BLaER1 (cell line): ENCODE data around the gene IRF2.

Experiments used
- H3K27ac ChIP-seq: shearing (Covaris generic); formaldehyde crosslinking; 2 replicates; pipeline ENCODE4 v1.8.1; 2022
- H3K27me3 ChIP-seq: shearing (Covaris generic); formaldehyde crosslinking; 2 replicates; pipeline ENCODE4 v1.8.1; 2022
- H3K36me3 ChIP-seq: shearing (Covaris generic); formaldehyde crosslinking; 2 replicates; pipeline ENCODE4 v1.8.1; 2022
- H3K4me1 ChIP-seq: shearing (Covaris generic); formaldehyde crosslinking; 2 replicates; pipeline ENCODE4 v1.8.1; 2022
- H3K4me2 ChIP-seq: shearing (Covaris generic); formaldehyde crosslinking; 2 replicates; pipeline ENCODE4 v1.8.1; 2022
- H3K4me3 ChIP-seq: shearing (Covaris generic); formaldehyde crosslinking; 2 replicates; pipeline ENCODE4 v1.8.1; 2022
- H3K9ac ChIP-seq: shearing (Covaris generic); formaldehyde crosslinking; 2 replicates; pipeline ENCODE4 v1.8.1; 2022
- H3K9me3 ChIP-seq: shearing (Covaris generic); formaldehyde crosslinking; 2 replicates; pipeline ENCODE4 v1.8.1; 2022
- H4K20me1 ChIP-seq: shearing (Covaris generic); formaldehyde crosslinking; 2 replicates; pipeline ENCODE4 v1.8.1; 2022
- Cebpa-rat ChIP-seq: shearing (Covaris generic); IDR thresholded peaks from 2 replicates; pipeline ENCODE4 v1.8.1; 2022

IRF2 gene

DNA sequence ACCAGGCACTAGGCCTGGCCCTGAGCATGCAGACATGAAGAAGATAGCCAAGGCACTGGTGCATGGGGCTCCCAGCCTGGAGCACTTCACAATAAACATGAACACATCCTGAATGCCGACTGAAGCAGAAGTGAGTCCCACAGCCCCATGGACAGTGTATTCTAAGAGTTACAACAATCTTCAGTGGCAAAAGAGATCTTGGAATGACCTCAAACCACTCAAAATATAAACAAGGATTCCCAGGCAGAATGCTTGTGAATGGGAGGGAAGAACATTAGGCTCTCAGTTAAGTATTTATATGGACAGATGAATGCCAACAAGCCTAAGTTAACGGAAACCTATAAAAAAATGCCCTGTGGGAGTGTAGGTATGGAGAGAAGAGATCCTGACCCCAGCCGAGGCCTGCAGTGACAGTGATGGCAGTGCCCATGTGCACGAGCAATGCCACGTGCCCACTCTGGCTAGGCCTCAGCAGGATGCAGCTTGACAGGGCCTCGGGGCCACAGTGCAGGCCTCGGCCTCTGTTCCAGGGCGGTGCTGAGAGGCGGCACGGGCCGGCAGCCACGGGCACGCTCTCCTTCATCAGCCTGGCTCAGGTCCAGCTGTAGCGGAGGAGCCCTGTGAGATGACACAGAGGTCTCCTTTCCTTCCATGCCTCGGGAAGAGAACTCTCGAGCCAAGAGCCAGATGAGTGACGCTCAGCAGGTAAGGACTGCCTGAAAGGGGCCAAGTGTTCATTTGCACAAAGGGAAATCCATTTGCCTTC lies 49.2 kb downstream of the IRF2 start:
- Histone ChIP-seq H3K27me3 (no peaks in the 10 kb centered on the region), H3K4me3 (no peak overlapping the region), H3K27ac (no peak overlapping the region), H4K20me1 (peaks cover 30% of the 10 kb centered on the region; the same call in 1 of the 2 replicates), H3K4me1 (peaks cover 23% of the 10 kb centered on the region), H3K36me3 (peaks cover 81% of the 10 kb centered on the region), H3K9me3 (peaks cover 17% of the 10 kb centered on the region), H3K9ac (no peak overlapping the region), H3K4me2 (no peak overlapping the region)
- no peak for TF ChIP-seq Cebpa-rat

DNA sequence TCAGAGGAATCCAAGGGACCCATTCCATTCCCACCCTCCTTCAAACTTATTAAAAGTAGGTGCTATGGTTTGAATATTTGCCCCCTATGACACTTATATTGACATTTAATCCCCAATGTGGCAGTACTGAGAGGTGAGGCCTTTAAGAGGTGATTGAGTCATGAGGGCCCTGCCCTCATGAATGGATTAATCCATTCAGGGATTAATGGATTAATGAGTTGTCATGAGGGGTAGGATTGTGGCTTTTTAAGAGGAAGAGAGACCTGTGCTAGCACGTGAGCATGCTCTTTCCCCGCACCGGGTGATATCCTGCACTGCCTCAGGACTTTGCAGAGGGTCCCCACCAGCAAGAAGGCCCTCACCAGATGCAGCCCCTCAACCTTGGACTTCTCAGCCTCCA lies 50.1 kb downstream of the IRF2 start:
- TF ChIP-seq Cebpa-rat = no peak
- H3K4me1 ChIP-seq = peaks cover 32% of the 10 kb centered on the region
- H3K9ac ChIP-seq = no peak overlapping the region
- no peaks in the 10 kb centered on the region for H3K27me3 ChIP-seq
- H4K20me1 ChIP-seq = peaks cover 21% of the 10 kb centered on the region; the same call in 1 of the 2 replicates
- H3K4me2 ChIP-seq = no peak overlapping the region
- H3K36me3 ChIP-seq = peaks cover 80% of the 10 kb centered on the region
- no peak overlapping the region for H3K27ac ChIP-seq
- peaks cover 17% of the 10 kb centered on the region for H3K9me3 ChIP-seq
- H3K4me3 ChIP-seq = no peak overlapping the region

DNA sequence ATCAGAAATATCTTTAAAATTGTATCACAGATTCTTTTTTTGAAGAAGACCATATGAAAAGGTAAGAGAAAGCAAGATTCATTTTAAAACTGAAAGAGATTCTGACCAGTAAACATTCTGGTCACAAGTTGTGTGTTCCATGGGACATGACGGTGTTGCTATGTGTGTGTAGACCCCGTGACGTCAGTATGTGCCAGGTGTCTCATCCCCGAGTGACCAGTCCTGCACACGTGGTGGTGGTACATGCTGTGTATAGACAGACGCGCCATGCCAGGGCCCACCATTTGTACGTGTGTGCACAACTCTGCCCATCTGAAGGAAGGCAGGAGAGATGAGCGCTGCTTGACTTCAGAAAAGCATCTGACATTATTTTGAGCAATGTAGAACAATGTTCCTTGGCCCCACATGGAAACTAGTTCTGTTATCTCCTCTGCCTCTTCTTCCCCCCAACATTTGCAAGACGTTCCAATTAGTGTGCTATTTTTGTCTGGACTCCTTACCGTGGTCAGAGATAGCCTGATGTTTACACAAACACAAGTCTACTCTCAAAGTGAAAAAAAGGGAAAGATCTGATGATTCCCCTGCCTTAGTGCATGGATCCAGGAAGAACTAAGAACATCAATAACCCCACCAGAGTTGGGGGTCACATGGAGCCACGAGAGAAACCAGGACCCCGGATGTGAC lies 51.2 kb downstream of the IRF2 start:
- no peak overlapping the region for H3K27ac ChIP-seq
- peaks cover 80% of the 10 kb centered on the region for H3K36me3 ChIP-seq
- peaks cover 42% of the 10 kb centered on the region for H3K4me1 ChIP-seq
- peaks cover 9% of the 10 kb centered on the region; the same call in 1 of the 2 replicates for H4K20me1 ChIP-seq
- TF ChIP-seq Cebpa-rat = no peak
- no peak overlapping the region for H3K9ac ChIP-seq
- H3K4me3 ChIP-seq = no peak overlapping the region
- no peak overlapping the region for H3K4me2 ChIP-seq
- peaks cover 17% of the 10 kb centered on the region for H3K9me3 ChIP-seq
- no peaks in the 10 kb centered on the region for H3K27me3 ChIP-seq

DNA sequence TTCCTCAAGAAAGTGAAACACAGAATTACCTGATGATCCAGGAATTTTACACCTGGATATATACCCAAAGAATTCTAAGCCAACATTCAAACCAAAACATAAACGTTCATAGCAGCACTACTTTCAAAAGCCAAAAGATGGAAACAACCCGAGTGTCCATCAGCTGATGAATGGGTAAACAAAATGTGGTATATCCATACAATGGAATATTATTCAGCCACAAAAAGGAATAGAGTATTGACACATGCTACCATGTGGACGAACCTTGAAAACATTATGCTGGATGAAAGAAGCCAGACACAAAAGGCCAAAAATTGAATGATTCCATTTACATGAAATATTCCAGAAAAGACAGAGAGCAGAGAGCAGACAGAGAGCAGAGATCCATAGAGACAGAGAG lies 52.0 kb downstream of the IRF2 start:
- no peak for TF ChIP-seq Cebpa-rat
- peaks cover 49% of the 10 kb centered on the region for H3K4me1 ChIP-seq
- peak overlapping the region; percentile 36; the same call in 1 of the 2 replicates for H3K27ac ChIP-seq
- peaks cover 7% of the 10 kb centered on the region; the same call in 1 of the 2 replicates for H4K20me1 ChIP-seq
- peak overlapping the region; percentile 74 for H3K4me2 ChIP-seq
- H3K4me3 ChIP-seq = no peak overlapping the region
- no peak overlapping the region for H3K9ac ChIP-seq
- H3K36me3 ChIP-seq = peaks cover 80% of the 10 kb centered on the region
- H3K9me3 ChIP-seq = peaks cover 17% of the 10 kb centered on the region
- H3K27me3 ChIP-seq = no peaks in the 10 kb centered on the region

DNA sequence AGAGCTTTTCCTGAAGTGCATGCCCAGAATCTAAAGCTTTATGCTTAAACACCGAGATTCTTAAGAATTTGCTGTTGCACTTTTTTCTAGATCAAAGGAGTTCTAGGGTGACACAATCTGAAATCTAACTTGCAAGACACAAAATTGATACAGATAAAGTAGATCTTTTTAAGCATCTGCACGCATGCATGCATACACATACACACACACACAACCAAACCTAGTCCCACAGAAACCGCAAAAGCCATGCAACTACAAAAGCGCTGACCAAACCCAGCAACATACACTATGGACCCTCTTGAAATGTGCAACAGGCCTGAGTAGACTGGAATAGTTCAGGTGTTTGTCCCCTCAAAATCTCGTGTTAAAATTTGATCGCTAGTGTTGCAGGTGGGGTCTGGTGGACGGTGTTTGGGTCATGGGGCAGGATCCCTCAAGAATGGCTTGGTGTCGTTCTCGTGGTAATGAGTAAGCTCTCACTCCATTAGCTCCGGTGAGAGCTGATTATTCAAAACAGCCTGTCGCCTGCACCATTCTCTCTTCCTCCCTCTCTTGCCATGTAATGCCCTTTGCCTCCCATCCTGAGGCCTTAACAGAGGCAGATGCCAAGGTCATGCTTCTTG lies 52.7 kb downstream of the IRF2 start:
- H3K27me3 ChIP-seq = no peaks in the 10 kb centered on the region
- H3K9ac ChIP-seq = peak overlapping the region; percentile 7; the same call in 1 of the 2 replicates
- peaks cover 7% of the 10 kb centered on the region; the same call in 1 of the 2 replicates for H4K20me1 ChIP-seq
- peaks cover 55% of the 10 kb centered on the region for H3K4me1 ChIP-seq
- H3K36me3 ChIP-seq = peaks cover 73% of the 10 kb centered on the region
- no peak for TF ChIP-seq Cebpa-rat
- H3K4me2 ChIP-seq = peak overlapping the region; percentile 74
- peak overlapping the region; percentile 36 for H3K27ac ChIP-seq
- H3K9me3 ChIP-seq = peaks cover 17% of the 10 kb centered on the region
- peak overlapping the region; percentile 11; the same call in 1 of the 2 replicates for H3K4me3 ChIP-seq

DNA sequence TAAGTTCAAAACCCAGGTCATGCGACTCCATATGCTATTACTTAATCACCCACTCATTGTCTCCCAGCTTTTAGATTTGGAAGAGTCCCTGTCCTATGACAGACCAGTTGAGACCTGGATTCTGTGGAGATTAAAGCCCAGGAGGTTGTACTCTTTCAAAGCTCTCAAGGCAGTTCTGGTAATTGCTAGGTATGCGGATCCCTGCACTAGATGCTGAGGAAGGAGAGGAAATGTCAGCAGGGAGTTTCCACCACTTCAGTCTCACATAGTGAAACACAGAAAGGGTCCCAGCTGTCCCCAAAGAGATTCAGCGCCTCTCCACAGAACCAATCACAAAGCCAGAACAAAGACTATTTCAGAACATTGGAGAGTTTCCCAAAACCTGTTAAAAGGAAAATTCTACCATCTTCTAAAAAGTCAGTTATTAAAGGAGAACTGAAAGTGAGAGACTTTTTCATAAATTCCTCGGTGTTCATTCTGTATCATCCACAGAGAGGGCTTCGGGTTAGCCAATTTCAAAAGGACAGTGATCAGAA lies 53.4 kb downstream of the IRF2 start:
- peak overlapping the region; percentile 74 for H3K4me2 ChIP-seq
- no peaks in the 10 kb centered on the region for H3K27me3 ChIP-seq
- H3K4me1 ChIP-seq = peaks cover 58% of the 10 kb centered on the region
- no peak for TF ChIP-seq Cebpa-rat
- peaks cover 7% of the 10 kb centered on the region; the same call in 1 of the 2 replicates for H4K20me1 ChIP-seq
- H3K4me3 ChIP-seq = peak overlapping the region; percentile 11; the same call in 1 of the 2 replicates
- H3K27ac ChIP-seq = peak overlapping the region; percentile 36; the same call in 1 of the 2 replicates
- H3K36me3 ChIP-seq = peaks cover 69% of the 10 kb centered on the region
- peak overlapping the region; percentile 7; the same call in 1 of the 2 replicates for H3K9ac ChIP-seq
- peaks cover 17% of the 10 kb centered on the region for H3K9me3 ChIP-seq

DNA sequence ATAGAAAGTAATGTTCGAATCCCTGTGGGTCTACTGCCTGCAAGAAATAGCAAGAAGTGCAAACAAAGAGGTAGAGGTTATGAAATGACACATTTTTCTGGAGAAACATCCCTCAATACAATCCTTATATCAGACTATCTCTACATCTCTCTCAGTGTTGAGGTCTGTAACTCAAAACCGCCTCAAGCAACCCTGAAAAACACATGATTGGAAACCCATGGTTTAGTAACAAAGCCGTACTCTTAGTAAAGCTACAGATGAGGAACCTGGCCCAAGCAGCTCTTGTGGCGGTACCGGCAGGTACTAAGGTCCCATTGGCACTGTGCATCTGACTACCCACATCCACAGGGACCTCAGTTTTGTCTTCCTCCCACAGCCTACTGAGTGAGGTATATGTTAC lies 53.9 kb downstream of the IRF2 start:
- H3K4me2 ChIP-seq = peak overlapping the region; percentile 74
- H3K9me3 ChIP-seq = peaks cover 17% of the 10 kb centered on the region
- peaks cover 58% of the 10 kb centered on the region for H3K4me1 ChIP-seq
- H4K20me1 ChIP-seq = peaks cover 7% of the 10 kb centered on the region; the same call in 1 of the 2 replicates
- TF ChIP-seq Cebpa-rat = no peak
- H3K4me3 ChIP-seq = no peak overlapping the region
- no peak overlapping the region for H3K9ac ChIP-seq
- H3K36me3 ChIP-seq = peaks cover 69% of the 10 kb centered on the region
- H3K27me3 ChIP-seq = no peaks in the 10 kb centered on the region
- peak overlapping the region; percentile 36; the same call in 1 of the 2 replicates for H3K27ac ChIP-seq

DNA sequence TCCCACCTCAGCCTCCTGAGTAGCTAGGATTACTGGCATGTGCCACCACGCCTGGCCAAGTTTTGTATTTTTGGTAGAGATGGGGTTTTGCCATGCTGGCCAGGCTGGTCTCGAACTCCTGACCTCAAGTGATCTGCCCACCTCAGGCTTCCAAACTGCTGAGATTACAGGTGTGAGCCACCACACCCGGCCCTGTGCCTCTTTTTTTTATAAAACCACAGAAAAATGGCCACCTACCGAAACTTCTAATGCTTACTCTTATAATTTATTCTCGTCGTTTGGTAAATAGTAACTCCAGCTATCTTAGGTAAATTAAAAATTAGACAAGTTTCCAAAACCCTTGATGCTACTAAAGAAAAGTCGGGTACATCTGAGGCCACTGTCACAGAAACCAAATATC lies 54.4 kb downstream of the IRF2 start:
- Histone ChIP-seq H3K36me3 (peaks cover 69% of the 10 kb centered on the region), H3K27me3 (no peaks in the 10 kb centered on the region), H4K20me1 (peaks cover 7% of the 10 kb centered on the region; the same call in 1 of the 2 replicates), H3K9me3 (peaks cover 17% of the 10 kb centered on the region), H3K9ac (no peak overlapping the region), H3K4me2 (peak overlapping the region; percentile 74), H3K4me3 (no peak overlapping the region), H3K27ac (peak overlapping the region; percentile 36; the same call in 1 of the 2 replicates), H3K4me1 (peaks cover 61% of the 10 kb centered on the region)
- TF ChIP-seq Cebpa-rat = no peak

DNA sequence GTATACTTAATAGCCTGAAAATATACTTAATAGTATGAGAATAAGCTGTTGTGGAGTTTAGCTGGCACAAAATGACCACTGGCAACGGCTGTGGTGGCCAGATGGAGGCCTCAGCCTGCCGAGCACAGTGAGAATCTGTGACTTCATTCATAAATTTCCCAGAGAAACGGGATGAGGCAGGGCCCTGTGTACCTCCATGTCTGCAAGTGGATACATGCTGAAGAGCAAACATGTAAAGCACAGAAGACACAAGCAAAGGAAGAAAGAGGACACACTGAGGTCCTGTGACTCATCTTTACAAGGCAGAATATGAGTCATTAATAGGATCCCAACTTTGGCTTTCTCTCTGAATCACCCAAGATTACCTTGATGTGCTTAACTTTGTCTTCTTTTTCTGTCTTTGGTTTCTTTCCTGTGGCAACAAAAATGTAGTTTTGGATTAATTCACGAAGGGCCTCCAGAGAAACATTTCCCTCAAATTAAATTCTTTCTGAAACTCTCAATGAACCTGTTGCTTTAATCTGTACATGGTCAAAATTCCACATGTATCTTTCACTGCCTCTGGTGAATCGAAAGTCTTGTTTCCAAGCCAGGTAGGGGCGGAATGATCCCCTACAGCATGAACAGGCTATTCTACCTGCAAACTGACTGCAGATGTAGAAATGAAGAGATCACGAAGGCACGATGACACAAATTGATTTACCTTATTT lies 56.4 kb downstream of the IRF2 start:
- peak overlapping the region; percentile 26 for H3K27ac ChIP-seq
- no peak for TF ChIP-seq Cebpa-rat
- peaks cover 79% of the 10 kb centered on the region for H3K4me1 ChIP-seq
- peak overlapping the region; percentile 59 for H3K9ac ChIP-seq
- no peak overlapping the region for H3K4me3 ChIP-seq
- H3K27me3 ChIP-seq = no peaks in the 10 kb centered on the region
- peaks cover 7% of the 10 kb centered on the region; the same call in 1 of the 2 replicates for H4K20me1 ChIP-seq
- H3K4me2 ChIP-seq = peak overlapping the region; percentile 71
- peaks cover 64% of the 10 kb centered on the region for H3K36me3 ChIP-seq
- peaks cover 8% of the 10 kb centered on the region for H3K9me3 ChIP-seq
